Amygdala (tissue), 56 donors: ENCODE data around the gene HAVCR2.
"Not testable (repeated sequence)": the region's sequence is repeated elsewhere in the genome, so short reads cannot be mapped to it uniquely, and the experiment has no call there.

ENCODE experiments used
- DNase-seq, 56 donors: peaks; one replicate each; lab custom pipeline; 2025; lab: John Stamatoyannopoulos, UW

Gene HAVCR2

DNA sequence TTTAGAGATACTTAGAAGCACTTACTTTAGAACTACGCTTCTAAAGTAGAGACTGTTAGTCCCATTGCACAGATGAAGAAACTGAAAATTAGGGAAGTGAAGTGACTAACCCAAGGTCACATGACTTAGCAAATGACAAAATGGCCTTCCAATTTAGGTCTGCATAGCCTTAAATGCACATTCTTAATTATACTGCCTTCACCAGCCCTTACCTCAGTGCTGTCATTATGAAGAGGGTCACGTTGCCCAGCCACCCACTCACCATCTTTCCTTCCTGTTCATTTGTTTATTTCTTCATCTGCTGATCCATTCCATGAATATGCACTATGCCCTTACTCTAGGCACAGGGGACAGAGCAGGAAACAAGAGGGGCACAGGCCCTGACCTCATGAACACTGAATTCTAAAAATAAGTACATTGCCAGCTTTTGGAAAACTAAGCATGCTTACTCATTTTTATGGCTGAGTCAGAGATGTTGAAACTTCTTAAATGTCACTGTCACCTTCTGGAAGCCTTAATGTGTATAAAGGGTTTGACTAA, 8.6 kb downstream of the HAVCR2 start:
- no peak for DNase-seq

DNA sequence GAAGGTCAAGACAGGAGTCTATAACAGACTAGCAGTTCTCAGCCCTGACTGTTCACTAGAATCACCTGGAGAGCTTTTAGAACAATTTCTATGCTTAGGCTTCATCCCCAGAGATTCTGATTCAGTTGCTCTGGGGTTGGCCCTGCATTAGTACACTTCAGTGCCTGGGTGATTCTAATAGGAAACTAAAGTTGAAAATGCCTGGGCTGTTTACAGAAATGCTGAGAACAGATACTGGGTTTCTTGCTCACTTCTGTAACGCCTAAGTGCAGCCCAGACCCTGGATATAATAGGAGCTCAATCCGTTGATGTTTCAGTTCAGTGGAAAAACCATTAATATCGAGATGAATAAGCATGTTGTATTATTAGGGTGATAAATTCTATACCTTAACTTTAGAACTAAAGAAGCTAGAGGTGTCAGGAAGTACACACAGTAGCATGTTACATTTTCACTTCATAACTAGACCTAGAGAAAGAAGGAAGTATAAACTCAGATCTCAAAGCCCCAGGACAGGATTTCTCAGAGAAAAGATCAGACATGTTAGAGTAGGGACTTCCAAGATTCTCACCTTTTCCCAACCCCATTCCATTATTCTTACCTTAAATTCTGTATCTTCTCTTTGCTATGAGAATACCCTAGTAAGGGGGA, 20.4 kb downstream of the HAVCR2 start:
- no peak for DNase-seq

DNA sequence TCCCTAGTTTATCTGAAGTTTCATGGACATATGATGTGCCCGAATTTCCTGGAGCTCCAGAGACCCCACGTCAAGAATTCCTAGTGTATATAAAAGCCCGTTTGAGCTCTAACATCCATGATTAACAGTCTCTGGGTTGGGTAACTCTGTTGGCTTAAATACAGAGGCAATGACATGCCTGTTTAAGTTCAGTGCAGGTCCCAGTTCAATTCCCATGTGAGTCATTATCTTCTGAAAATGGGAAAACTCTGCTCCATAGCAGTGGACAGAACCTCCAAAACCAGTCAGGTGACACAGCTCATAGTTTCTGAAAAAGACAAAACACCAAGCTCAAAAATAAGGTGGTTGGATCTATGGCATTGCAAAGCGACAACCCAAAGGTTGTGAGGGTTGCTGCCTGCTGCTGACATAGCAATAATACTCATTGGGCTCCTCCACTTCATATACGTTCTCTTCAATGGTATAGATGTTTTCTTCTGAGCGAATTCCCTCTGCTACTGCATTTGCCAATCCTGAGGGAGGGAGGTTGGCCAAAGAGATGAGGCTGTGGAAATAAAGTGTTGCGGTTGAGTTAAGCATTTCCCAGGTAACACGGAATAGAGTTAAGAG, 22.0 kb downstream of the HAVCR2 start:
- DNase-seq = no peak

DNA sequence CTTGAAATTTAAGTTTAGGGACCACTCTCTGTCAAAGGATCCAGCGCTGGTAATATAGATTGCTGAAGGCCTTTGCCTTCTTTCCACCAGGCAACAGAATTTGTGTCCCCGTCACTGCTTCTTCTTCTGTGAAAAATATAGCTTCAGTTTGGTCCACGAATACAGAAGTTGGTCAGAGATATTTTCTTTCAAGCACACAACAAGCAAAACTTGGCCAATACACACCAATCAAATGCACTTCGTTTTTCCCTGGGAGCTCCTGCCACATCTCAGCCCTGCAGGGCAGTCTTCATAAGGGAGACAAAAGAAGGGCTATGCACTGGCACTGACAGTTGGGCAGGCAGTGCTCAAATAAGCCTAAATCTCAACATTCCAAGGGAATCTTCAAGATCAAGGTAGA, 22.9 kb downstream of the HAVCR2 start:
- no peak for DNase-seq

DNA sequence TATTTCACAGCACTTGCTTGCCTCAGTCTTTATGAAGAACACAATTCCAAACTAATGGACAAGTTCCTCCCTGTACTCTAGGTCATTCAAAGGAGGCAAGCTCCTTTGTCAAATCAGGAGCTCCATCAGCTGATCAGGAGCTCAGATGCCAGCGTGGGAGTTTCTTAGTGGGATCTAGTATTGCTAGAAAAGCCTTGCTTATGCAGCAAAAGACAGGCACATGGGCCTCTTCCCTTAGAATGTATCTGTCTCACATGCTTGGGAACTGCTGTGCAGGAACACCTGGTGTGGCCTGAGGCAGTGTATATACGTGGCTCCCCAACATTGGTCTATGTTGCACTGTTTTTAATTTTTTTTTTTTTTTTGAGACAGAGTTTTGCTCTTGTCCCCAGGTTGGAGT, 28.6 kb downstream of the HAVCR2 start:
- DNase-seq = peak in 2 of 56 donors; percentile 3 to 10

DNA sequence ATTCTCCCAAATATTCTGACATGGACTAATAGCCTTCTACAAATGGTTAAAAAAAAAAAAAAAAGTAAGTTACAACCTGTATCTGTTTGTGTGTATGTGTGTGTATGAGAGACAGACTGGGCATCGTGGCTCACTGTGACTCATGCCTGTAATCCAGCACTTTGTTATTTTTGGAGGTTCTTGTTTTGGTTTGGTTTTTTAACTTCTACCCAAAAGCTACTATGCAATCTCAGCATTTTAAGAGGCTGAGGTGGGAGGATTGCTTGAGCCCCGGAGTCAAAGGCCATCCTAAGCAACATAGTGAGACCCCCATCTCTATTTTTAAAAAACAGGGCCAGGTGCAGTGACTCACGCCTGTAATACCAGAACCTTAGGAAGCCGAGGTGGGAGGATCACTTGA, 32.3 kb downstream of the HAVCR2 start:
- DNase-seq = peak in 2 of 56 donors; percentile 3 to 13

DNA sequence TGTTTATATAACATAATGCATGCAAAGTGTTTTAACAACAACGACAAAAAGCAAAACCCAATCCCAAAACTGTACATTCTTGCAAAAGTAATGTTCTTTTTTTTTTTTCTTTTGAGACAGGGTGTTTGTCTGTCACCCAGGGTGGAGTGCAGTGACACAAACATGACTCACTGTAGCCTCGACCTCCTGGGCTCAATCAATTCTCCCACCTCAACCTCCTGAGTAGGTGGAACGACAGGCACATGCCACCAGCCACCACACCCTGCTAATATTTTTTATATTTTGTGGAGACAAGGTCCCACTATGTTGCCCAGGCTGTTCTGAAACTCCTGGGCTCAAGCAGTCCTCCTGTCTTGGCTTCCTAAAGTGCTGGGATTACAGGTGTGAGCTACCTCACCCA, 36.3 kb downstream of the HAVCR2 start:
- no peak for DNase-seq

DNA sequence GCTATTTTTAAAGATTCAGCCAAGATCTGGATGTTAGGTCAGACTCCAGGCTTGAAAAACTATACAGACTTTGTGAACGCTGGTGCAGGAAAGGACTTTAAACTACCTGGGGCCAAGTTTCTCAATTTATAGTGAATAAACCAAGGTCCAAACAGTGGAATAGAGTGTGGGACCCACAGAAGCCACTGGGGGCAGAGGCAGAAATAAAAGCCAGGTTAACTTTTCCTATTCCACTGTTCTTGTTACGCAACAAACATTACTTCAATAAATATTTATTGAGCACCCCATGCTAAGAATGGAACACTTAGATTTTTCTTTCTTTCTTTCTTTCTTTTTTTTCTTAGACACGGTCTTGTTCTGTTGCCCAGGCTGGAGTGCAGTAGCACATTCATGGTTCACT, 38.9 kb downstream of the HAVCR2 start:
- DNase-seq = no peak

DNA sequence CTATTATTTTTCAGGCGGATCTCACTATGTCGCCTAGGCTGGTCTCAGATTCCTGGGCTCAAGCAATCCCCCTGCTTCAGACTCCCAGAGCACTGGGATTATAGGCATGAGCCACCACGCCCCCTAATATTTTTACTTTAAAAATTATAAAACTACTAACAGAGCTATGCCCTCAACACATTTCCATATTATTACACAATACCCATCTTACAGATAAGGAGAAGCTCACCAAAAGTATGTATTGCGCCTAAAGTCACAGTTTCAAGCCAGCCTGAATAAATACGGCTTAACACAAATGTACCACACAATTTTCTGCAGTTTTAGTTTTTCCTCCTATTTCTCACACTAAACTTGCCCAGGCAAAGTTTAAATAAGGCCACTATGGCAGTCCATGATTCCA, 40.1 kb downstream of the HAVCR2 start:
- no peak for DNase-seq

DNA sequence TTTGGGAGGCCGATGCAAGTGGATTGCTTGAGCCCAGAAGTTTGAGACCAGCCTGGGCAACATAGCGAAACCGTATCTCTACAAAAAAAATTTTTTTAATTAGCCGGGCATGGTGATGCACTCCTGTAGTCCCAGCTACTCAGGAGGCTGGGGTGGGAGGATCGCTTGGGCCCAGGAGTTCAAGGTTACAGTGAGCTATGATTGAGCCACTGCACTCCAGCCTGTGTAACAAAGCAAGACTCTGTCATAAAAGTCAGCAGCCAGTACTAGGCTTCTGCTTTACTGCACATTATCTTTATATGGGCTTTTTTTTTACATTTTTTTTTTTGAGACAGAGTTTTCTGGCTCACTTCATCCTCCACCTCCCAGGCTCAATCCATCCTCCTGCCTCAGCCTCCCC, 40.5 kb downstream of the HAVCR2 start:
- DNase-seq = no peak

DNA sequence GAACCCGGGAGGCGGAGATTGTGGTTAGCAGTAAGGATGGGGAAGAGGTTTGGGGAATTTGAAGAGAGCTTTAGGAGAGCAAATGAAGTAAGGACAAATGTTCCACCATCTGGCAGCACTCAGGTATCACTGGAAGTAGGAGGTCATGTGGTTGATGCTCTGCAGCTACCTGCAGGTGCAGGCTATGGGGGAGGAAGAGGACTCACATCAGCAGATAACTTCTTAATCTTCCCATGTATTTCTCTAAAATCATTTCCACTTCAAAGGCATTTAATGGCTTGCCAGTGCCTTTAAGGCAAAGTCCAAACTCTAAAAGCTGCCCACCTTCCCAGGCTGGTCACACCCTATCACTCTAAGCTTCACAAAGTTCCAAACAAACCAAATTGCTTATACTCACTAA, 41.8 kb downstream of the HAVCR2 start:
- no peak for DNase-seq

DNA sequence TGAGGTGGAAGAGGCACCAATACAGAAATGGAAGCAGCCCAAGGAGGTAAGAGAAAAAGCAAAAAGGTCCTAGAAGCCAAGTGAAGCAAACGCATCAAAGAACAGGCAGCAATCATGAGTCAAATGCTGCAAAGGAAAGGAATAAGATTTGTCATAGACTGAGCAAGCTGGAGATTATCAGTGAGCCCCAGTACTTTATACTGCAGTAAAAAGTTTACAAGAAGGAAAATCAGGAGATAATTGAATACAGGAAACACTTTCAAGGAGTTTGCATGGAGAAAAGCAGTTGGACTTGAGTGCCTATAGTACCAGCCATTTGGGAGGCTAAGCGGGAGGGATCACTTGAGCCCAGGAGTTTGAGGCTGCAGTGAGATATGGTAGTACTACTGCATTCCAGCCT, 42.8 kb downstream of the HAVCR2 start:
- no peak for DNase-seq

DNA sequence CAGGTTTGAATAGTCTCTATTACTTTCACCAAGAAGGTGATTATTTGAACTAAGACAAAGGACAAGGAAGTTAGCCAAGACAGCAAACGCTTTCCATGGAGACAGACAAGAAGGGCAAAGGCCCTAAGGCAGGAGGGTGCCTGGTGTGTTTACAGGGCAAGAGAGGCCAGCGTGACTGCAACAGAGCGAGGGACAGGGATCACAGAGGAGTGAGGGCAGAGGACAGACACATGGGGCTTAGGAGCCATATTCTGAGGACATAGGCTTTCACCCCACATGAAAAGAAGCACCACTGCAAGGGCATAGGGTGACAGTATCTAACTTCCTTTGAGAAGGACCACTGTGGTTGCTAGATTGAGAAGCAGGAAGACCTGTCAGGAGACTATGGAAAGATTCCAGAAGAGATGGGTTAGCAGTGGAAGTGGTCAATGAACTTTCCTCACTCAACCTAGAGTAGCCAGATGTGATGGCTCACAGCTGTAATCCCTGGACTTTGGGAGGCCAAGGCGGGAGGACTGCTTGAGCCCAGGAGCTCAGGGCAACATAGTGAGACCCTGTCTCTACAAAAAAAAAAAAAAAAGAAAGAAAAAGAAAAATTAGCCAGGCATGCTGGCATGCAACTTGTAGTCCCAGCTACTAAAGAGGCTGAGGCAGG, 44.9 kb downstream of the HAVCR2 start:
- no peak for DNase-seq

DNA sequence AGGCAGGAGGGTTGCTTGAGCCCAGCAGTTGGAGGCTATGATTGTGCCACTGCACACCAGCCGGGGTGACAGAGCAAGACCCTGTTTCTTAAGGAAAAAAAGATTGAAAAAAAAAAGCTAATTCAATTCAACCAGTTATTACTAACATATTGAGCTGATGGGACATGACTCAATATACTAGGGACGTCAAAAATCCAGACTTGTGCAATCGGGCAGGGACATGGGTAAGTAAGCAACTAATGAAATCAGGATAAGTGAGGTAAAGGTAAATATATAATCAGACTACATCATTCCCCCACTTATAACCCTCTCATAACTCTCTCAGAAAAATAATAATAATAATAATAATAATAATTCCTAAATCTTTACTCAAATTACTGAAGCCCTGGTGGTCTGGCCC, 49.0 kb downstream of the HAVCR2 start:
- DNase-seq = no peak

DNA sequence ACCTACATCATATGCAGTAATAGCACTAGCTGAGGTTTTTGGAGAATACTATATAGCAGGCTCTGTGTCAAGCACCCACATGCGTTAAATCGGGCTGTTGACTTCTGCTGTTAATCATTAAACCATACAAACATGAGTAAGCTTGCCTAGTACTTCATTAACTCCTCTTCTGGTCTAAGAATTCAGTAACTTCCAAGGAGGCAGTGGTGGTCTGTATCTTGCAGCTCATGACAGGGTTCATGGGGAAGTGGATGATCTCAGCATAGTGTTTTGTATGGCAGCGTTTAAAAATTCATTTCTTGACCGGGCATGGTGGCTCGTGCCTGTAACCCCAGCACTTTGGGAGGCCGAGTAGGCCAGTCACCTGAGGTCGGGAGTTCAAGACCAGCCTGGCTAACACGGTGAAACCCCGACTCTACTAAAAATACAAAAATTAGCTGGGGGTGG, 49.7 kb downstream of the HAVCR2 start, which contains the start of gene HAVCR1:
HAVCR1 (minus strand) TSS at position 24 of the 447 bp plus-strand sequence. CDS start 1,173 bp downstream, outside the sequence.
- no peak for DNase-seq

DNA sequence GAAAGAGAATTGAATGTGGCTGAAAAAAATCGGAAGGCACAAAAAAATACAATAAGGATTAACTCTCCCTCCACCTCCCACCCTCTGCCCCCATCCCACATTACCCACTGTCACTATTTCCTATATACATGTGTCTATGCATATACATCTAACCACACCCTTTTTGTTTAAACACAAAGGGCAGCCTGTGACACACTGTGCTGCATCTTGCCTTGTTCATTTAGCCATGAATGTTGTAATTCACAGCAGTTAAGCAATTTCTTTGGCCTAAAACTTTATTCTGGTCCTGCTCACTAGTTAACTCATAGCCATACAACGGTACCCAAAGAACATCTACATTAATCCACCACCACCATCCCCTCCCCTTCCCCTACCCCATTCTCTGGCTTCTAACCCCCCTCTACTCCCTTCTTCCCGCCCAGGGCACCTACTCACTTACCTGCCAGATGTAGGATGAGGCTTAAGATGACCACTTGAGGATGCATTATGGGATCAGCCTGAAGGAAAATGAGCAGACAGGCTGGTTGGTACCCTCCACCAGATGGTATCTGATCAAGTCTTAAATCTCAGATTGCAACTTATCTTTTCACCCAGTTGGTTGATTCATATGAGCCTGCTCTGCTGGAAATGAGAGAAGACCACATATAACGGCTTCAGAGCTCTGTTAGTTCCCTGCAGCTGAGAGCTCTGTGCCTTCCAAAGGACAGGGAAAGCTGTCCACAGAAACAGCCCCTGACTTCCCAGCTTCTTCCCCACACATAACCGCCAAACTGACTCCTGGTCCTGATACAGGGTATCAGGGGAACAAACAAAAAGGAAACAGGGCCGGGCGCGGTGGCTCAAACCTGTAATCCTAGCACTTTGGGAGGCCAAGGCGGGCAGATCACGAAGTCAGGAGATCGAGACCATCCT, 51.1 kb downstream of the HAVCR2 start:
- DNase-seq = no peak

DNA sequence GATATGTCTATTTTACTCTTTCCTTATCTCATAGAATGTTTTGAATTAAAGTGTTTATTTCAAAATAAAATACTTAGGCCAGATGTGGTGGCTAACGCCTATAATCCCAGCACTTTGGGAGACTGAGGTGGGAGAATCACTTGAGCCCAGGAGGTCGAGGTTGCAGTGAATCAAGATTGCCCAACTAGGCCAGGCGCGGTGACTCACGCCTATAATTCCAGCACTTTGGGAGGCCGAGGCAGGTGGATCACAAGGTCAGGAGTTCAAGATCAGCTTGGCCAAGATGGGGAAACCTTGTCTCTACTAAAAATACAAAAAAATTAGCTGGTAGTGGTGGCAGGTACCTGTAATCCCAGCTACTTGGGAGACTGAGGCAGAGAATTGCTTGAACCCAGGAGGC, 52.0 kb downstream of the HAVCR2 start:
- DNase-seq = not testable (repeated sequence)

DNA sequence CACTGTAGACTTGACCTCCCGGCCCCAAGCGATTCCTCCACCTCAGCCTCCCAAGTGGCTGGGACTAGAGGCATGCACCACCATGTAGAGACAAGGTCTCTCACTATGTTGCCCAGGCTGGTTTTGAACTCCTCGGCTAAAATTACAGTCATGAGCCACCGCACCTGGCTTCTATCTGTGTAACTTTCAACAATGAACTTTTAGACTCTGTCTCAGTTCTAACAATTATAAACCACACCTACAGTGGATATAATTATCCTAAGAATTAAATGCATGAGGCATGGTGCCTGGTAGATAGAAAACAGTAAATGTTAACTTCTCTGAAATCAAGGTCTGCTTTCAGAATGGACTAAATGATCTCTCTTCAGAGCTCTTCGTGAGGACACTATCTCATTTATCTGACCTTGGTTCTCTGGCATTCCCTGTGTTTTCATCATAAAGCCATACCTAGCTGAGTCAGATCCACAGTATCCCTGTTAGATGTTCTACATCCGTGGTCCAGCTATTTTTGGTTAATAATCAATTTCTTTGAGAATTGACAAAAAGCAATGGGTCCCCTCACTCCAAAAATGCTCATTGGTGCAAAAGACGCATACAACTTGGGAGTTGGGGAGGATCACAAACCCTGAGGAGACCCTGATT, 57.1 kb downstream of the HAVCR2 start:
- DNase-seq = no peak

DNA sequence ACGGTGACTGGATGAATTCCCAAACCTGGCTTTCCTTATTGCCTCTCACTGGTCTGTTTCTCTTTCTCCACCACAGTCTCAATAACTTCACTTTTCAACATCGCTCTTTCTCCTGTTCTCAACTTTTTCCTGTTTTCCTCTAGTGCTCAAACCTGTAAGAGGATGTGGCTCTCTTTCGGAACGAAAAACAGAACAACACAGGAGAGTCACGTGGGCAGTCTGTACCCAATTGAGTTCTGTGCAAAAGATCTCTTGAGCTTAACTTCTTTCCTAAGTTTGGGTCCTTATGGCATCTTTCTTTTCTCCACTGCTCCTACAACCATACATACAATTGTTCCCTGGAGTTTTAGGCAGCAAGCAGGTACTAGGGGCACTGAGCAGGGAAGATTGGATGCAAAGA, 58.8 kb downstream of the HAVCR2 start:
- DNase-seq = peak in 1 of 56 donors; percentile 1

DNA sequence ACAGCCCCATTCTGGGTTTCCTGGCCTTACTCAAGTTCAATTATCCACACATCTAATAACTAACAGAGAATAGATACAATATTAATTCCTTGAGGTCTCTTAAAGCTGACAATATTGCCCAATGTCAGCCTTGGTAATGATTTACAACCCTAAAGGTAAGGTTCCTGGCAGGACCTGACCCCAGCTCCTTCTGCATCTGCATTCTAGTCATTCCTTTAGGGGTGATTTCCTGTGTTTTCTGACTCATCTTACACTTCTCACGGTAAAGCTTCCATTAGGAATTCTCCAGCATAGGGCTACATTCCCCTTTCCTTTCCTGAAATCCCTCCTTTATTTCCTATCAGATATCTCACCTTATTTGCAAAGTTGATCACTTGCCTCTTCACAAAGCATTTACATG, 59.2 kb downstream of the HAVCR2 start:
- DNase-seq = no peak
